Stimulated activated CD4-positive, alpha-beta T cell treated with anti-CD3 and anti-CD28 coated beads, Interleukin-1b, Interleukin-23, amount 100 ng/mL, for 24 hours (primary cell): ENCODE results near the gene SLC1A1.

Experiments used
- DNase-seq, 4 experiments: peaks; one replicate each; pipeline ENCODE4 v3.0.0-alpha.2; 2020; ENCODE audit warnings: low read depth in 4 of 4, low spot score in 1 of 4

The SLC1A1 gene

DNA sequence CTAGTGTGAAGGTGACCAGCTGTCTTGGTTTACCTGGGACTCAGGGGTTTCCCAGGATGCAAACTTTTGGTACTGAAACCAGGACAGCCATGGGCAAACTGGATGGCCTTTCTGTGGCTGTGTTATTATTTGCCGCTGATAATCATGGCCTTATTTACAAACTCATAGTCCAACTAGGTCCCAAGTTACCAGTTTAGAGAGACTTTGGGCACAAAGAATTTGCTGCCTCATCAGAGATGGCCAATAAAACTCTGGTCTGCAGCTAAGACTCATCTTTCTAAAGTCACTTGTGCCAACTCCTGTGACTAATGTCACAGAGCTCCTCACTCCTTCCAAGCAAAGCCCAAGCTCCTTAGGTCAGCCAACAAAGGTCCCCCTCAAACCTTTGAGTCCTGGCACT, 124.4 kb downstream of the SLC1A1 start:
- no peak for DNase-seq

DNA sequence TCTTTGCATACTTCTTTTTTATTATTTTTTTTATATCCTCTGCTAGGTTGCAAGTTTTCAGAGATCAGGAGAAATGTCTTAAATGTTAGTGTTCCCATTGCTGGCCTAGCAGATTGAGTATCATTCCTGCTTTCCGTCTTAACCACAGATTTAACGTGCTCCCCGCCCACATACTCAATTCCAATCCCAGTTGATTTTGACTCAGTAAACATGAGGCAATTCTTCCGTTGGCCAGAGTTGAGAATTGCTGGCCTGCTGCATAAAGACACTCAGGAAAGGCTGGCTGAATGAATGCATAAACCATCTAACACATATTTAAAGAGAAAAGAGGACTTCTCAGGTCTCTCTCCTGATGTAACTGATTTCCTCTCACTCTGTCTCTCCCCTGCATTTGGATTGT, 125.0 kb downstream of the SLC1A1 start:
- DNase-seq = no peak

DNA sequence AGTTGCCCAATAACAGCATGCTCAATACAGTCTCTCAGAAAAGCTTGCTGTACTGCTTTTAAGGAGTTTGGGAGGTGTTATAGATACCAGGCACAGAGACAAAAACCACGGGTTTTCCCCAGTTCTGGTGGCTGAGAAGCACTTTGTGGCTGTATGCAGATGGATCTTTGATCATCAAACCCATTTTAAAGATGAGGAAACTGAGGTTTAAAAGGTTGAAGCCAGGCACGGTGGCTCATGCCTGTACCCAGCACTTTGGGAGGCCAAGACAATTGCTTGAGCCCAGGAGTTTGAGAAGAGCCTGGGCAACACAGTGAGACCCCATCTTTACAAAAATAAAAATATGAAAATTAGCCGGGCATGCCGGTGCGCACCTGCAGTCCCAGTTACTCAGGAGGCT, 125.5 kb downstream of the SLC1A1 start:
- no peak for DNase-seq

DNA sequence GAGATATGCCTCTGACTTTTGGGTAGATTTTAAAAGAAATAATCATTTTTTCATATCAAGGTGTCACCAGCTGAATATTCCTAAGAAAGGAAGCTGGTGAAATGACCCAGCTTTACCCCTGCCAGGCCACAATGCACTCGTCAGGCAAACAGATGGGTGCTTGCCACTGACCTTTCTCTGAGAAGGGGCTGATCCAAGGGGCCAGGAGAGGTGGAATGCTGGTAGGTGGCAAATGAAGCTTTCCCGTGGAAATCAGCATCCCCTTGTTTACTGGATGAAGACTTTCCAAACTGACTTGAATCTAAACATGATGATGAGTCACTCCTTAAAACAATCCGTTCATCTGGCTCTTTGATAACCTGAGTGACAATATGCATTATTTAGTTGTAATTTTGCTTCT, 127.5 kb downstream of the SLC1A1 start:
- DNase-seq = no peak

DNA sequence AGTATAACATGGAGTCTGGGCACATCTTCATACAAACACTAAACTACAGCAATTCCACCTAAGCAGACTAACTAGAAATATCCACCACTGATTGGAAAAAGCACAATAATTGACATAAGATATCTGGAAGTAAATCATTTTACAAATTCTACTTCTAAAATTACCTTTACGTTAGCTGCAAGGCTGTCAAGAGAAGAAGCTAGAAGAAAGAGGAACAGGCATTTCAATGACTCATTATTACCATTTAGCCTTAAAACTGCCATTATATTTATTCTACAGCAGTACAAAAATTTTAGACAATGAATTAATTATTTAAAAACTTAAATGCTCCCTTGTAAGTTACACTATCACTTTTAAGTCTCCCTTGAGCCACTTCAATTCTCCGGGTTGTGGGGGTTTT, 128.4 kb downstream of the SLC1A1 start:
- DNase-seq = no peak

DNA sequence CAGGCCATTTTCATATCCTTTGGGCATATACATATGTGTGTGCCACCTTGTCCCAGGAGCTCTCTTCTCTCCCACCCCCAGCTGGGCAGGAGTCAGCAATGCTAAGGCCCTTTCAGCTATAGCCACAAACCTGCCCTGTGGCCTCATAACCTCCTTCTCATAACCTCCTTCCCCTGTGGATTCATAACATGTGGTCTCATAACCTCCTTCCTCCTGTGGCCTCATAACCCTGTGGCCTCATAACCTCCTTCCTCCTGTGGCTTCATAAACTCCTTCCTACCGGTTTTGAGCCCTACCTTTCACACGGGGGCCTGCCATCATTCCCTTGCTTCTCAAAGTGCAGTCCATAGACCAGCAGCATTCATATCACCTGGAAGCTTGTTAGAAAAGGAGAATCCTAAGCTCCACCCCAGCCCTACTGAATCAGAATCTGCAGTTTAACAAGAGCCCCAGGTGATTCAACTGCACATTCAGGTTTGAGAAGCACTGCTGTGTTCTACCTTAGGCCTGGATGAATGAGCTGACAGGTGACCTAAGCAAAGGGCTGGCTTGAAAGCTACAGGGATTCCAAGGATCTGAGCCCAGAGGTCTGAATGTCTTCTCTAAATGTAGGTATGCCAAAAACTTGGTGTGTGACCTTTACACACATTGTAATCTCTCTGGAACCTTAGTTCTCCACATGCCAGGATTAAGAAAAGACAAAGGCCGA, 129.9 kb downstream of the SLC1A1 start:
- no peak for DNase-seq

DNA sequence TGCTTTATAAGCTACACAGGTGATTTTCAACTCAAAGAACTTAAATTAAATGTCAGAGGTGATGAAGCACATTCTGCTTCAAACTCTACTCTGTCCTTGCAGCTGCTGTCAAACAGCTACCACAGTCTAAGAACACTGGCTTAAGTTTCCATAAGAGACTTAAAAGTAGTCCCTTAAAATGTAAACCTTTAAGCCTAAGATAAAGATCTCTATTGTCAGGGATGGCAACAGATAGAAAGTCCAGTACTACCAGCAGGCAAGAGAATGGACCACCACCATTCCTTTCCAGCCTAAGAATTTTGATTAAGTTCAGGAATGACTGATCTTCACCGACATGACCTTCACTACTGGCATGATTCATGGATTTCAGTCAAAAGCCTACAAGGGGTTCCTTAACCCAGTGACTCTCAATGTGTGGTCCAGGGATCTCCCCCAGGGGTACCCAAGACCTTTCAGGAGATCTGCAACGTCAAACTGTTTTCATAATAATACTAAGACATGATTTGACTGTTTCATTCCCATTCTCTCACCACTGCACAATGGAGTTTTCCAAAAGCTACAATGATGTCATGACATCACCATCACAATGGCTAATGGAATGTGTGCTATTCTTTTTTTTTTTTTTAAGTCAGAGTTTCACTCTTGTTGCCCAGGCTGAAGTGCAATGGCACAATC, 130.8 kb downstream of the SLC1A1 start:
- no peak for DNase-seq

DNA sequence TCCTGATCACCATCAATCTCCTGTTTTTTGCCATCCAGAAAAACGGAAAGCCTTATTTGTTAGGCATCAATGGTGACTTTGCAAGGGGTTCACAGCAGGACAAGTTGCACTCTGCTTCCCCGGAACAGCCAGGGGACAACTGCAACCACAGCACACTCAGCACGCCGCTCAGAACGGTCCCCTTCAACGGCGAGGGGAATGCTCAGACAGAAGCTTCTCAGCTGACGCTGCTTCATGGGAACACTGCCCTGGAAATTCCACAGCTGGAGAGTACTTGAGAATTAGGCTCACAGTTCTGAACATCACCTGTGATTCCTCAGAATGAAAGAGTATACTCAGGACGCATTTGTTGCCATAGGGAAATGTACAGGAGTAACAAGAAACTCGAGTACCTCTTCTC, 131.7 kb downstream of the SLC1A1 start:
- no peak for DNase-seq

DNA sequence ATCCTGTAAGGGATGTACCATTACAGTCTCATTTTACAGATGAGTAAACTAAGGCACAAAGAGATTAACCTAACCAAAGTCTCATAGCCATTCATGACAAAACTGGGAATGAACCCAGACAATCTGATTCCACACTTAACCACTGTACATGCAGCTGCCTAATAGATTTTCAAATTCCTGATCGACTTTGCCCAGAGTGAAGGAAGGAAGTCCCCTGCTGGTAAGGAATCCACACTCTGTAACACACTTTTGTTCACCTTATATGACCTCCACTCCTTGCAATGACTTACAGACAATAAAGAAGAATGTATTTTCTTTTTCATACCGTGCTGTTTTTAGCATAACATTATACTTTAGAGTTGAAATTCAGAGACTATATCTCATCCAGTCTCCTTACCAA, 140.6 kb downstream of the SLC1A1 start:
- DNase-seq = no peak
